Loucy (cell line): Measurements from ENCODE around the gene CD46.

Experiments
- EZH2phosphoT487 ChIP-seq: fragments of 200-600 bp; IDR thresholded peaks from 2 replicates; pipeline ENCODE4 v1.6.1; 2018; ENCODE audit warnings: antibody characterized with exemption, mild to moderate bottlenecking, moderate library complexity, borderline replicate concordance
- TF ChIP-seq, protein P1 (sequence below): fragments of 200-600 bp; sonication (generic); conservative IDR thresholded peaks from 2 replicates; pipeline ENCODE4 v1.5.1; 2014; ENCODE audit warnings: mild to moderate bottlenecking, antibody characterized with exemption, low read length

DNA sequence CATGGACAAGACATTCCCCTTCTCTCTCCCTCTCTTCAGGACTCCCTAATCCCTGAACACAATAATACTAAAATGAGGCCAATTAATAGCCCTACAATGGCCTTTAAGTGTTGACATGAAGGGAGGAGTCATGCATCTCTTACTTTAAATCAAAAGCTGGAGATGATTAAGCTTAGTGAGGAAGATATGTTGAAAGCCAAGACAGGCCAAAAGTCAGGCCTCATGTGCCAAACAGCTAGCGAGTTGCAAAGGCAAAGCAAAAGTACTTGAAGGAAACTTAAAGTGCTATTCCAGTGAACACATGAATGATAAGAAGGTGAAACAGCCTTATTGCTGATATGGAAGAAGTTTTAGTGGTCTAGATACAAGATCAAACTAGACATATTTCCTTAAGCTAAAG lies 49.5 kb upstream of the CD46 start:
- TF ChIP-seq, protein P1, sequence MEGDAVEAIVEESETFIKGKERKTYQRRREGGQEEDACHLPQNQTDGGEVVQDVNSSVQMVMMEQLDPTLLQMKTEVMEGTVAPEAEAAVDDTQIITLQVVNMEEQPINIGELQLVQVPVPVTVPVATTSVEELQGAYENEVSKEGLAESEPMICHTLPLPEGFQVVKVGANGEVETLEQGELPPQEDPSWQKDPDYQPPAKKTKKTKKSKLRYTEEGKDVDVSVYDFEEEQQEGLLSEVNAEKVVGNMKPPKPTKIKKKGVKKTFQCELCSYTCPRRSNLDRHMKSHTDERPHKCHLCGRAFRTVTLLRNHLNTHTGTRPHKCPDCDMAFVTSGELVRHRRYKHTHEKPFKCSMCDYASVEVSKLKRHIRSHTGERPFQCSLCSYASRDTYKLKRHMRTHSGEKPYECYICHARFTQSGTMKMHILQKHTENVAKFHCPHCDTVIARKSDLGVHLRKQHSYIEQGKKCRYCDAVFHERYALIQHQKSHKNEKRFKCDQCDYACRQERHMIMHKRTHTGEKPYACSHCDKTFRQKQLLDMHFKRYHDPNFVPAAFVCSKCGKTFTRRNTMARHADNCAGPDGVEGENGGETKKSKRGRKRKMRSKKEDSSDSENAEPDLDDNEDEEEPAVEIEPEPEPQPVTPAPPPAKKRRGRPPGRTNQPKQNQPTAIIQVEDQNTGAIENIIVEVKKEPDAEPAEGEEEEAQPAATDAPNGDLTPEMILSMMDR: no peak
- TF ChIP-seq EZH2phosphoT487: no peak
